K562 (cell line): ENCODE measurements around the gene EMD. TPM values are rescaled to one million over a fixed set of nuclear protein-coding genes. Genes with fewer than 3 reads are reported as not detected.
A peak's percentile ranks its signal among the peaks of the same experiment; 100 is the strongest.

ENCODE experiments used
- FIP1L1 ChIP-seq: fragments of 200-400 bp; formaldehyde crosslinking; IDR thresholded peaks from 2 replicates; pipeline ENCODE4 v1.6.1; 2018; ENCODE audit warnings: mild to moderate bottlenecking, low read depth, low read length; ENCODE audit not compliant: poor library complexity, severe bottlenecking
- GTF2F1 ChIP-seq: IDR thresholded peaks from 2 replicates; pipeline ENCODE4 v1.6.1; 2011; ENCODE audit warnings: low read depth, low read length, improper control_type of control experiment
- JUNB ChIP-seq: fragments of 450-650 bp; formaldehyde crosslinking; conservative IDR thresholded peaks from 2 replicates; pipeline ENCODE4 v1.4.0; 2020; ENCODE audit warnings: mild to moderate bottlenecking
- MYC ChIP-seq, 2 experiments: fragments of 250-450 bp in 1 of 2; sonication (Bioruptor Pico) in 1 of 2; IDR thresholded peaks; 2 replicates each; pipeline versions ENCODE4 v1.5.1 to v1.6.1; 2012 to 2021; ENCODE audit warnings: low read depth in 2 of 2, borderline replicate concordance in 1 of 2, improper control_type of control experiment in 1 of 2, low read length in 1 of 2, mild to moderate bottlenecking in 1 of 2, moderate library complexity in 1 of 2
- RBM15 ChIP-seq: fragments of 200-400 bp; formaldehyde crosslinking; IDR thresholded peaks from 2 replicates; pipeline ENCODE4 v1.6.1; 2018; ENCODE audit warnings: mild to moderate bottlenecking, low read length, moderate library complexity; ENCODE audit not compliant: insufficient read depth
- ZC3H11A ChIP-seq: IDR thresholded peaks from 2 replicates; pipeline ENCODE4 v1.6.1; 2012; ENCODE audit warnings: low read depth, low read length, improper control_type of control experiment
- ZNF12 ChIP-seq: sonication (generic); formaldehyde crosslinking; IDR thresholded peaks from 2 replicates; pipeline ENCODE4 v1.4.0; 2020; ENCODE audit warnings: mild to moderate bottlenecking, missing genetic modification reagents
- ZNF583 ChIP-seq: fragments of 250-450 bp; sonication (Bioruptor Pico); IDR thresholded peaks from 2 replicates; pipeline ENCODE4 v1.4.0; 2020
- polyA plus RNA-seq, 8 experiments: library from polyadenylated mRNA; depleted of rRNA in 4 of 8; stranded (reverse) in 5 of 8; unstranded in 3 of 8; fragments of >200 nt; fragmentation: Nextera tagmentation in 2 of 8; fragmentation: Illumina TruSeq in 1 of 8; extraction: Ambion mirVana in 2 of 8; extraction: Trizol in 1 of 8; gene quantifications; 2 replicates each; pipeline versions ENCODE4 v1.2.1 to v1.2.3, GENCODE V29; 2011 to 2014; ENCODE audit warnings: inconsistent platforms in 1 of 8, missing spikeins in 1 of 8
- total RNA-seq, 7 experiments: library from RNA; depleted of rRNA in 6 of 7; stranded (reverse); fragments of >200 nt in 6 of 7; fragmentation: Illumina TruSeq in 2 of 7; extraction: Trizol in 2 of 7; gene quantifications; 2 replicates each; pipeline versions ENCODE4 v1.2.1 to v1.2.3, GENCODE V29; 2011 to 2021; ENCODE audit warnings: low replicate concordance in 1 of 7
- TF ChIP-seq, protein P1 (sequence below): fragments of 150-350 bp; conservative IDR thresholded peaks from 2 replicates; pipeline ENCODE4 v1.6.1; 2014; ENCODE audit warnings: low read length
- TF ChIP-seq, protein P2 (sequence below): sonication (generic); formaldehyde crosslinking; IDR thresholded peaks from 2 replicates; pipeline ENCODE4 v1.5.0; 2020; ENCODE audit warnings: missing genetic modification reagents
- TF ChIP-seq, protein P3 (sequence below): fragments of 450-650 bp; IDR thresholded peaks from 2 replicates; pipeline ENCODE4 v1.6.1; 2017; ENCODE audit warnings: antibody characterized with exemption, mild to moderate bottlenecking
- TF ChIP-seq, protein P4 (sequence below): sonication (generic); formaldehyde crosslinking; IDR thresholded peaks from 2 replicates; pipeline ENCODE4 v1.8.1; 2023; ENCODE audit warnings: mild to moderate bottlenecking, missing genetic modification reagents
- TF ChIP-seq, protein P5 (sequence below): sonication (generic); formaldehyde crosslinking; IDR thresholded peaks from 2 replicates; pipeline ENCODE4 v1.8.0; 2022; ENCODE audit warnings: missing genetic modification reagents, mild to moderate bottlenecking, moderate library complexity, borderline replicate concordance

The EMD gene
- total and polyA plus RNA-seq, 9 of the 15 experiments (the other 6 are each of a cell fraction or from before 2014, with no cell fraction given) = 2.3 to 206 (median 61.9) TPM

DNA sequence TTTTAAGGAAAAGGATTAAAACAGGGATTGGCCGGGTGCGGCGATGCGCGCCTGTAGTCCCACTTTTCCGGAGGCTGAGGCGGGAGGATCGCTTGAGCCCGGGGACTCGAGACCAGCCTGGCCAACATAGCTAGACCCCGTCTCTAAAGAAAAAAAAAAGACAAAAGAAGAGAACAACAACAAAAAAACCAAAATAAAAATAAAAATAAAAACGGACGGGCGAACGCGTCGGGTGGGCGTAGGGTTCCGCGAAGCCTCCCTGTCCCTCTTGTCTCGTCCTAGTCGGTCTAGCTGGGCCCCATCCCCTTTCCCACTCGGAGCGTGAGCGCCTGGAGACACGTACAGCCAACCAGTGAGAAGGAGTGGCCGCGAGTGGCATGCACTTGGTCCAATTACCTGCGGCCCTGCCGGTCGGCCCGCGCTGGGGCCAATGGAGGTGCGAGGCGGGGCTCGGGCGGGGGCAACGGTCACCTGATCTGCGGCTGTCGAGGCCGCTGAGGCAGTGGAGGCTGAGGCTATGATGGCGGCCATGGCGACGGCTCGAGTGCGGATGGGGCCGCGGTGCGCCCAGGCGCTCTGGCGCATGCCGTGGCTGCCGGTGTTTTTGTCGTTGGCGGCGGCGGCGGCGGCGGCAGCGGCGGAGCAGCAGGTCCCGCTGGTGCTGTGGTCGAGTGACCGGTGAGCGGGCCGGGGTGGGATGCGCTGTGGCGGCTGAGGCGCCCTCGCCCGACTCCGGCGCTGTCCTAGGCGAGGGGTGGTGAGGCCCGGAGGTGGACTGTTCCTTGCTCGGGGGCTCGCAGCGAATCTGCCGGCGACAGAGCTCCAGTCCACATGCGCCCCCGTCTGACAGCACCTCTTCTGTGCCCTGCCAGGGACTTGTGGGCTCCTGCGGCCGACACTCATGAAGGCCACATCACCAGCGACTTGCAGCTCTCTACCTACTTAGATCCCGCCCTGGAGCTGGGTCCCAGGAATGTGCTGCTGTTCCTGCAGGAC is 49.4 kb downstream of the EMD start, which contains the start of gene ATP6AP1 (continued):
- TF ChIP-seq, protein P1, sequence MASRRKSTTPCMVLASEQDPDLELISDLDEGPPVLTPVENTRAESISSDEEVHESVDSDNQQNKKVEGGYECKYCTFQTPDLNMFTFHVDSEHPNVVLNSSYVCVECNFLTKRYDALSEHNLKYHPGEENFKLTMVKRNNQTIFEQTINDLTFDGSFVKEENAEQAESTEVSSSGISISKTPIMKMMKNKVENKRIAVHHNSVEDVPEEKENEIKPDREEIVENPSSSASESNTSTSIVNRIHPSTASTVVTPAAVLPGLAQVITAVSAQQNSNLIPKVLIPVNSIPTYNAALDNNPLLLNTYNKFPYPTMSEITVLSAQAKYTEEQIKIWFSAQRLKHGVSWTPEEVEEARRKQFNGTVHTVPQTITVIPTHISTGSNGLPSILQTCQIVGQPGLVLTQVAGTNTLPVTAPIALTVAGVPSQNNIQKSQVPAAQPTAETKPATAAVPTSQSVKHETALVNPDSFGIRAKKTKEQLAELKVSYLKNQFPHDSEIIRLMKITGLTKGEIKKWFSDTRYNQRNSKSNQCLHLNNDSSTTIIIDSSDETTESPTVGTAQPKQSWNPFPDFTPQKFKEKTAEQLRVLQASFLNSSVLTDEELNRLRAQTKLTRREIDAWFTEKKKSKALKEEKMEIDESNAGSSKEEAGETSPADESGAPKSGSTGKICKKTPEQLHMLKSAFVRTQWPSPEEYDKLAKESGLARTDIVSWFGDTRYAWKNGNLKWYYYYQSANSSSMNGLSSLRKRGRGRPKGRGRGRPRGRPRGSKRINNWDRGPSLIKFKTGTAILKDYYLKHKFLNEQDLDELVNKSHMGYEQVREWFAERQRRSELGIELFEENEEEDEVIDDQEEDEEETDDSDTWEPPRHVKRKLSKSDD = no peak
- no peak for TF ChIP-seq ZC3H11A
- TF ChIP-seq, protein P2, sequence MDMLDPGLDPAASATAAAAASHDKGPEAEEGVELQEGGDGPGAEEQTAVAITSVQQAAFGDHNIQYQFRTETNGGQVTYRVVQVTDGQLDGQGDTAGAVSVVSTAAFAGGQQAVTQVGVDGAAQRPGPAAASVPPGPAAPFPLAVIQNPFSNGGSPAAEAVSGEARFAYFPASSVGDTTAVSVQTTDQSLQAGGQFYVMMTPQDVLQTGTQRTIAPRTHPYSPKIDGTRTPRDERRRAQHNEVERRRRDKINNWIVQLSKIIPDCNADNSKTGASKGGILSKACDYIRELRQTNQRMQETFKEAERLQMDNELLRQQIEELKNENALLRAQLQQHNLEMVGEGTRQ = peak; percentile 92
- TF ChIP-seq RBM15 = no peak
- peak; percentile 47; the same call in 1 of the 2 replicates for TF ChIP-seq MYC (IDR thresholded peaks at IDR 0.05; ENCODE audit: low read depth, low read length)
- TF ChIP-seq MYC (CRISPR knock-in tag; IDR thresholded peaks at IDR 0.05; ENCODE audit: borderline replicate concordance, low read depth) = no peak
- TF ChIP-seq, protein P3, sequence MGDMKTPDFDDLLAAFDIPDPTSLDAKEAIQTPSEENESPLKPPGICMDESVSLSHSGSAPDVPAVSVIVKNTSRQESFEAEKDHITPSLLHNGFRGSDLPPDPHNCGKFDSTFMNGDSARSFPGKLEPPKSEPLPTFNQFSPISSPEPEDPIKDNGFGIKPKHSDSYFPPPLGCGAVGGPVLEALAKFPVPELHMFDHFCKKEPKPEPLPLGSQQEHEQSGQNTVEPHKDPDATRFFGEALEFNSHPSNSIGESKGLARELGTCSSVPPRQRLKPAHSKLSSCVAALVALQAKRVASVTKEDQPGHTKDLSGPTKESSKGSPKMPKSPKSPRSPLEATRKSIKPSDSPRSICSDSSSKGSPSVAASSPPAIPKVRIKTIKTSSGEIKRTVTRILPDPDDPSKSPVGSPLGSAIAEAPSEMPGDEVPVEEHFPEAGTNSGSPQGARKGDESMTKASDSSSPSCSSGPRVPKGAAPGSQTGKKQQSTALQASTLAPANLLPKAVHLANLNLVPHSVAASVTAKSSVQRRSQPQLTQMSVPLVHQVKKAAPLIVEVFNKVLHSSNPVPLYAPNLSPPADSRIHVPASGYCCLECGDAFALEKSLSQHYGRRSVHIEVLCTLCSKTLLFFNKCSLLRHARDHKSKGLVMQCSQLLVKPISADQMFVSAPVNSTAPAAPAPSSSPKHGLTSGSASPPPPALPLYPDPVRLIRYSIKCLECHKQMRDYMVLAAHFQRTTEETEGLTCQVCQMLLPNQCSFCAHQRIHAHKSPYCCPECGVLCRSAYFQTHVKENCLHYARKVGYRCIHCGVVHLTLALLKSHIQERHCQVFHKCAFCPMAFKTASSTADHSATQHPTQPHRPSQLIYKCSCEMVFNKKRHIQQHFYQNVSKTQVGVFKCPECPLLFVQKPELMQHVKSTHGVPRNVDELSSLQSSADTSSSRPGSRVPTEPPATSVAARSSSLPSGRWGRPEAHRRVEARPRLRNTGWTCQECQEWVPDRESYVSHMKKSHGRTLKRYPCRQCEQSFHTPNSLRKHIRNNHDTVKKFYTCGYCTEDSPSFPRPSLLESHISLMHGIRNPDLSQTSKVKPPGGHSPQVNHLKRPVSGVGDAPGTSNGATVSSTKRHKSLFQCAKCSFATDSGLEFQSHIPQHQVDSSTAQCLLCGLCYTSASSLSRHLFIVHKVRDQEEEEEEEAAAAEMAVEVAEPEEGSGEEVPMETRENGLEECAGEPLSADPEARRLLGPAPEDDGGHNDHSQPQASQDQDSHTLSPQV = 0 out of 2 replicates have a peak, but pooled peaks have one; percentile 34
- TF ChIP-seq, protein P4, sequence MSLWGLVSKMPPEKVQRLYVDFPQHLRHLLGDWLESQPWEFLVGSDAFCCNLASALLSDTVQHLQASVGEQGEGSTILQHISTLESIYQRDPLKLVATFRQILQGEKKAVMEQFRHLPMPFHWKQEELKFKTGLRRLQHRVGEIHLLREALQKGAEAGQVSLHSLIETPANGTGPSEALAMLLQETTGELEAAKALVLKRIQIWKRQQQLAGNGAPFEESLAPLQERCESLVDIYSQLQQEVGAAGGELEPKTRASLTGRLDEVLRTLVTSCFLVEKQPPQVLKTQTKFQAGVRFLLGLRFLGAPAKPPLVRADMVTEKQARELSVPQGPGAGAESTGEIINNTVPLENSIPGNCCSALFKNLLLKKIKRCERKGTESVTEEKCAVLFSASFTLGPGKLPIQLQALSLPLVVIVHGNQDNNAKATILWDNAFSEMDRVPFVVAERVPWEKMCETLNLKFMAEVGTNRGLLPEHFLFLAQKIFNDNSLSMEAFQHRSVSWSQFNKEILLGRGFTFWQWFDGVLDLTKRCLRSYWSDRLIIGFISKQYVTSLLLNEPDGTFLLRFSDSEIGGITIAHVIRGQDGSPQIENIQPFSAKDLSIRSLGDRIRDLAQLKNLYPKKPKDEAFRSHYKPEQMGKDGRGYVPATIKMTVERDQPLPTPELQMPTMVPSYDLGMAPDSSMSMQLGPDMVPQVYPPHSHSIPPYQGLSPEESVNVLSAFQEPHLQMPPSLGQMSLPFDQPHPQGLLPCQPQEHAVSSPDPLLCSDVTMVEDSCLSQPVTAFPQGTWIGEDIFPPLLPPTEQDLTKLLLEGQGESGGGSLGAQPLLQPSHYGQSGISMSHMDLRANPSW (CRISPR knock-in tag) = no peak
- TF ChIP-seq ZNF583 (CRISPR knock-in tag) = no peak
- no peak for TF ChIP-seq FIP1L1
- TF ChIP-seq, protein P5, sequence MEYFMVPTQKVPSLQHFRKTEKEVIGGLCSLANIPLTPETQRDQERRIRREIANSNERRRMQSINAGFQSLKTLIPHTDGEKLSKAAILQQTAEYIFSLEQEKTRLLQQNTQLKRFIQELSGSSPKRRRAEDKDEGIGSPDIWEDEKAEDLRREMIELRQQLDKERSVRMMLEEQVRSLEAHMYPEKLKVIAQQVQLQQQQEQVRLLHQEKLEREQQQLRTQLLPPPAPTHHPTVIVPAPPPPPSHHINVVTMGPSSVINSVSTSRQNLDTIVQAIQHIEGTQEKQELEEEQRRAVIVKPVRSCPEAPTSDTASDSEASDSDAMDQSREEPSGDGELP = peak; percentile 93
- TF ChIP-seq GTF2F1 = 0 out of 2 replicates have a peak, but pooled peaks have one; percentile 14
- no peak for TF ChIP-seq JUNB (CRISPR knock-in tag)
- TF ChIP-seq ZNF12 = no peak
